ENCODE measurements around the gene CCDC141. TPM values are rescaled to one million over a fixed set of nuclear protein-coding genes. Genes with fewer than 3 reads are reported as not detected.
"Not testable (repeated sequence)": the region's sequence is repeated elsewhere in the genome, so short reads cannot be mapped to it uniquely, and the experiment has no call there.

The CCDC141 gene
- polyA plus RNA-seq, 1 donor from 2014 or later: 0.27 TPM

DNA sequence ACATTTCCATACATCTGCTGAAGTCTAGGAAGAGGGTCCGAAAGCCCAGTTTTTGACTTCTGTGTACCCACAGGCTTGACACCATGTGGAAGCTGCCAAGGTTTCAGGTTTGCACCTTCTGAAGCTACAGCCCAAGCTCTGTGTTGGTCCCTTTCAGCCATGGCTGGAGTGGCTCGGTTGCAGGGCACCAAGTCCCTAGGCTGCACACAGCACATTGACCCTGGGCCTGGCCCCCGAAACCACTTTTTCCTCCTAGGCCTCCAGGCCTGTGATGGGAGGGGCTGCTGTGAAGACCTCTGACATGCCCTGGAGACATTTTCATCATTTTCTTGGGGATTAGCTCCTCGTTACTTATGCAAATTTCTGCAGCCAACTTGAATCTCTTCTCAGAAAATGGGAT, 55.7 kb downstream of the CCDC141 start:
- Histone ChIP-seq H3K9me2 (ENCODE audit: insufficient read depth, low read length) (no peaks in the 10 kb centered on the region), H3K4me3 (ENCODE audit: low read length) (no peak overlapping the region), H3K36me3 (ENCODE audit: insufficient read depth, low read length) (no peaks in the 10 kb centered on the region), H3K27me3 (ENCODE audit: insufficient read depth, low read depth, low read length) (no peaks in the 10 kb centered on the region), H3K79me2 (replicated peaks; ENCODE audit: insufficient read depth, low read length) (no peaks in the 10 kb centered on the region), H3K27ac (ENCODE audit: low read length) (no peak overlapping the region), H3F3A (ENCODE audit: insufficient read depth, low read length, poor library complexity, severe bottlenecking) (no peaks in the 10 kb centered on the region), H4K20me1 (ENCODE audit: insufficient read depth) (no peaks in the 10 kb centered on the region), H3K4me2 (ENCODE audit: low read length) (no peak overlapping the region), H3K9ac (ENCODE audit: low read length) (no peak overlapping the region), H3K9me3 (ENCODE audit: low read length) (no peaks in the 10 kb centered on the region), H2AFZ (ENCODE audit: low read depth, low read length) (no peak overlapping the region)
- TF ChIP-seq EP300 (conservative IDR thresholded peaks at IDR 0.05; ENCODE audit: poor library complexity, severe bottlenecking): no peak
- no peak for TF ChIP-seq TAF1 (IDR thresholded peaks at IDR 0.05; ENCODE audit: low read depth)
- TF ChIP-seq MXI1 (conservative IDR thresholded peaks at IDR 0.05; ENCODE audit: poor library complexity, severe bottlenecking): no peak
- TF ChIP-seq RAD21 (conservative IDR thresholded peaks at IDR 0.05): no peak
- TF ChIP-seq, protein P1, sequence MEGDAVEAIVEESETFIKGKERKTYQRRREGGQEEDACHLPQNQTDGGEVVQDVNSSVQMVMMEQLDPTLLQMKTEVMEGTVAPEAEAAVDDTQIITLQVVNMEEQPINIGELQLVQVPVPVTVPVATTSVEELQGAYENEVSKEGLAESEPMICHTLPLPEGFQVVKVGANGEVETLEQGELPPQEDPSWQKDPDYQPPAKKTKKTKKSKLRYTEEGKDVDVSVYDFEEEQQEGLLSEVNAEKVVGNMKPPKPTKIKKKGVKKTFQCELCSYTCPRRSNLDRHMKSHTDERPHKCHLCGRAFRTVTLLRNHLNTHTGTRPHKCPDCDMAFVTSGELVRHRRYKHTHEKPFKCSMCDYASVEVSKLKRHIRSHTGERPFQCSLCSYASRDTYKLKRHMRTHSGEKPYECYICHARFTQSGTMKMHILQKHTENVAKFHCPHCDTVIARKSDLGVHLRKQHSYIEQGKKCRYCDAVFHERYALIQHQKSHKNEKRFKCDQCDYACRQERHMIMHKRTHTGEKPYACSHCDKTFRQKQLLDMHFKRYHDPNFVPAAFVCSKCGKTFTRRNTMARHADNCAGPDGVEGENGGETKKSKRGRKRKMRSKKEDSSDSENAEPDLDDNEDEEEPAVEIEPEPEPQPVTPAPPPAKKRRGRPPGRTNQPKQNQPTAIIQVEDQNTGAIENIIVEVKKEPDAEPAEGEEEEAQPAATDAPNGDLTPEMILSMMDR (IDR thresholded peaks at IDR 0.05; ENCODE audit: poor library complexity, severe bottlenecking): no peak
- TF ChIP-seq SMC3 (conservative IDR thresholded peaks at IDR 0.05; ENCODE audit: poor library complexity): no peak
- no peak for TF ChIP-seq EZH2 (IDR thresholded peaks at IDR 0.05; ENCODE audit: borderline replicate concordance, insufficient read depth, low read length, poor library complexity, severe bottlenecking)
- no peak for TF ChIP-seq POLR2AphosphoS5 (IDR thresholded peaks at IDR 0.05)
- TF ChIP-seq, protein P2, sequence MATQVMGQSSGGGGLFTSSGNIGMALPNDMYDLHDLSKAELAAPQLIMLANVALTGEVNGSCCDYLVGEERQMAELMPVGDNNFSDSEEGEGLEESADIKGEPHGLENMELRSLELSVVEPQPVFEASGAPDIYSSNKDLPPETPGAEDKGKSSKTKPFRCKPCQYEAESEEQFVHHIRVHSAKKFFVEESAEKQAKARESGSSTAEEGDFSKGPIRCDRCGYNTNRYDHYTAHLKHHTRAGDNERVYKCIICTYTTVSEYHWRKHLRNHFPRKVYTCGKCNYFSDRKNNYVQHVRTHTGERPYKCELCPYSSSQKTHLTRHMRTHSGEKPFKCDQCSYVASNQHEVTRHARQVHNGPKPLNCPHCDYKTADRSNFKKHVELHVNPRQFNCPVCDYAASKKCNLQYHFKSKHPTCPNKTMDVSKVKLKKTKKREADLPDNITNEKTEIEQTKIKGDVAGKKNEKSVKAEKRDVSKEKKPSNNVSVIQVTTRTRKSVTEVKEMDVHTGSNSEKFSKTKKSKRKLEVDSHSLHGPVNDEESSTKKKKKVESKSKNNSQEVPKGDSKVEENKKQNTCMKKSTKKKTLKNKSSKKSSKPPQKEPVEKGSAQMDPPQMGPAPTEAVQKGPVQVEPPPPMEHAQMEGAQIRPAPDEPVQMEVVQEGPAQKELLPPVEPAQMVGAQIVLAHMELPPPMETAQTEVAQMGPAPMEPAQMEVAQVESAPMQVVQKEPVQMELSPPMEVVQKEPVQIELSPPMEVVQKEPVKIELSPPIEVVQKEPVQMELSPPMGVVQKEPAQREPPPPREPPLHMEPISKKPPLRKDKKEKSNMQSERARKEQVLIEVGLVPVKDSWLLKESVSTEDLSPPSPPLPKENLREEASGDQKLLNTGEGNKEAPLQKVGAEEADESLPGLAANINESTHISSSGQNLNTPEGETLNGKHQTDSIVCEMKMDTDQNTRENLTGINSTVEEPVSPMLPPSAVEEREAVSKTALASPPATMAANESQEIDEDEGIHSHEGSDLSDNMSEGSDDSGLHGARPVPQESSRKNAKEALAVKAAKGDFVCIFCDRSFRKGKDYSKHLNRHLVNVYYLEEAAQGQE (IDR thresholded peaks at IDR 0.05; ENCODE audit: borderline replicate concordance): no peak

DNA sequence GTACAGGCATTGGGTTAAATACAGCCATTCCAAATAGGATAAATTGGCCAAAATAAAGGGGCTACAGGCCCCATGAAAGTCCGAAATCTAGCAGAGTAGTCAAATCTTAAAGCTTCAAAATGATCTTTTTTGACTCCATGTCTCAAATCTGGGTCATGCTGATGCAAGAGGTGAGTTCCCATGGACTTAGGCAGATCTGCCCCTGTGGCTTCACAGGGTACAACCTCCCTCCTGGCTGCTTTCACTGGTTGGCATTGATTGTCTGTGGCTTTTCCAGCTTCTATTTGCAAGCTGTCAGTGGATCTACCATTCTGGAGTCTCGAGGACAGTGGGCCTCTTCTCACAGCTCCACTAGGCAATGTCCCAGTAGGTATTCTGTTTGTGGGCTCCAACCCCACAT, 56.1 kb downstream of the CCDC141 start:
- Histone ChIP-seq H3K4me2 (ENCODE audit: low read length) (no peak overlapping the region), H3K27ac (ENCODE audit: low read length) (no peak overlapping the region), H3K36me3 (ENCODE audit: insufficient read depth, low read length) (no peaks in the 10 kb centered on the region), H3K9ac (ENCODE audit: low read length) (no peak overlapping the region), H4K20me1 (ENCODE audit: insufficient read depth) (no peaks in the 10 kb centered on the region), H3K27me3 (ENCODE audit: insufficient read depth, low read depth, low read length) (no peaks in the 10 kb centered on the region), H3K79me2 (replicated peaks; ENCODE audit: insufficient read depth, low read length) (no peaks in the 10 kb centered on the region), H3F3A (ENCODE audit: insufficient read depth, low read length, poor library complexity, severe bottlenecking) (no peaks in the 10 kb centered on the region), H3K4me3 (ENCODE audit: low read length) (no peak overlapping the region), H3K9me2 (ENCODE audit: insufficient read depth, low read length) (no peaks in the 10 kb centered on the region), H2AFZ (ENCODE audit: low read depth, low read length) (no peak overlapping the region), H3K9me3 (ENCODE audit: low read length) (no peaks in the 10 kb centered on the region)
- TF ChIP-seq POLR2AphosphoS5 (IDR thresholded peaks at IDR 0.05) (no peak), EZH2 (IDR thresholded peaks at IDR 0.05; ENCODE audit: borderline replicate concordance, insufficient read depth, low read length, poor library complexity, severe bottlenecking) (no peak), TAF1 (IDR thresholded peaks at IDR 0.05; ENCODE audit: low read depth) (no peak), SMC3 (conservative IDR thresholded peaks at IDR 0.05; ENCODE audit: poor library complexity) (no peak), EP300 (conservative IDR thresholded peaks at IDR 0.05; ENCODE audit: poor library complexity, severe bottlenecking) (no peak), RAD21 (conservative IDR thresholded peaks at IDR 0.05) (no peak)
- TF ChIP-seq, protein P1 (IDR thresholded peaks at IDR 0.05; ENCODE audit: poor library complexity, severe bottlenecking): no peak

DNA sequence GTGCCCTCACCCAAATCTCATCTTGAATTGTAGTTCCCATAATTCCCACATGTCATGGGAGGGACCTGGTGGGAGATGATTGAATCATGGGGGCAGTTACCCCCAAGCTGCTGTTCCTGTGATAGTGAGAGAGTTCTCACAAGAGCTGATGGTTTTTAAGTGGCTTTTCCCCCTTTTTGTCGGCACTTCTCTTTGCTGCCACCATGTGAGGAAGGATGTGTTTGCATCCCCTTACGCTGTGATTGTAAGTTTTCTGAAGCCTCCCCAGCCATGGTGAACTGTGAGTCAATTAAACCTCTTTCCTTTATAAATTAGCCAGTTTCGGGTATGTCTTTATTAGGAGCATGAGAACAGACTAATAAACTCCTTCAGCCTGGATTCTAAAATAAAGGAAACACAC, 57.2 kb downstream of the CCDC141 start:
- H3K4me3 ChIP-seq (ENCODE audit: low read length); H2AFZ ChIP-seq (ENCODE audit: low read depth, low read length); H4K20me1 ChIP-seq (ENCODE audit: insufficient read depth); H3K4me2 ChIP-seq (ENCODE audit: low read length); H3K27ac ChIP-seq (ENCODE audit: low read length); H3K27me3 ChIP-seq (ENCODE audit: insufficient read depth, low read depth, low read length); H3F3A ChIP-seq (ENCODE audit: insufficient read depth, low read length, poor library complexity, severe bottlenecking); H3K36me3 ChIP-seq (ENCODE audit: insufficient read depth, low read length); H3K9me3 ChIP-seq (ENCODE audit: low read length); H3K79me2 ChIP-seq (replicated peaks; ENCODE audit: insufficient read depth, low read length); H3K9ac ChIP-seq (ENCODE audit: low read length); H3K9me2 ChIP-seq (ENCODE audit: insufficient read depth, low read length): not testable (repeated sequence)

Data from neural cell (in vitro differentiated cells).